Parathyroid adenoma (tissue), 2 donors: Measurements from ENCODE around the gene PPFIA2.
"Not testable (repeated sequence)": the region's sequence is repeated elsewhere in the genome, so short reads cannot be mapped to it uniquely, and the experiment has no call there.

Experiments
- H2AFZ ChIP-seq: fragments of 300-600 bp; sonication (generic); one replicate; pipeline ENCODE4 v1.7.0; 2017; ENCODE audit warnings: antibody characterized with exemption, mild to moderate bottlenecking
- H3K27ac ChIP-seq: fragments of 300-600 bp; sonication (generic); one replicate; pipeline ENCODE4 v1.7.0; 2017
- H3K27me3 ChIP-seq: fragments of 300-600 bp; sonication (generic); one replicate; pipeline ENCODE4 v1.7.0; 2017; ENCODE audit warnings: low read length; ENCODE audit not compliant: control insufficient read depth, insufficient read depth
- H3K36me3 ChIP-seq: fragments of 300-600 bp; sonication (generic); one replicate; pipeline ENCODE4 v1.7.0; 2017; ENCODE audit warnings: low read length; ENCODE audit not compliant: control insufficient read depth, insufficient read depth
- H3K4me1 ChIP-seq: fragments of 300-600 bp; sonication (generic); one replicate; pipeline ENCODE4 v1.7.0; 2017; ENCODE audit warnings: control low read depth
- H3K4me2 ChIP-seq: fragments of 300-600 bp; sonication (generic); one replicate; pipeline ENCODE4 v1.7.0; 2017; ENCODE audit warnings: low read length
- H3K4me3 ChIP-seq: fragments of 300-600 bp; sonication (generic); one replicate; pipeline ENCODE4 v1.7.0; 2017; ENCODE audit warnings: low read depth, low read length
- H3K79me2 ChIP-seq: fragments of 300-600 bp; sonication (generic); one replicate; pipeline ENCODE4 v1.7.0; 2017; ENCODE audit warnings: control low read depth
- H3K9ac ChIP-seq: fragments of 300-600 bp; sonication (generic); one replicate; pipeline ENCODE4 v1.7.0; 2017; ENCODE audit warnings: mild to moderate bottlenecking
- H3K9me3 ChIP-seq: fragments of 300-600 bp; sonication (generic); one replicate; pipeline ENCODE4 v1.7.0; 2017; ENCODE audit warnings: low read length; ENCODE audit not compliant: control insufficient read depth
- CTCF ChIP-seq: fragments of 300-600 bp; sonication (generic); IDR thresholded peaks from one replicate; pipeline ENCODE4 v1.7.0; 2017; ENCODE audit warnings: antibody characterized with exemption, mild to moderate bottlenecking
- donor health status: primary hyperparathyroidism.

PPFIA2 gene

GRCh38 chr12:81596558-81596957 is 162.6 kb downstream of the PPFIA2 start:
- Histone ChIP-seq H3K27ac (no peak overlapping the region), H3K27me3 (no peaks in the 10 kb centered on the region), H3K9ac (no peak overlapping the region), H3K4me2 (no peak overlapping the region), H2AFZ (no peak overlapping the region), H3K79me2 (no peaks in the 10 kb centered on the region), H3K4me1 (no peaks in the 10 kb centered on the region), H3K9me3 (no peaks in the 10 kb centered on the region), H3K4me3 (no peak overlapping the region), H3K36me3 (no peaks in the 10 kb centered on the region)
- no peak for TF ChIP-seq CTCF

GRCh38 chr12:81591256-81591655 is 167.9 kb downstream of the PPFIA2 start:
- no peaks in the 10 kb centered on the region for H3K27me3 ChIP-seq
- H3K79me2 ChIP-seq = no peaks in the 10 kb centered on the region
- no peak overlapping the region for H3K9ac ChIP-seq
- no peak overlapping the region for H3K4me2 ChIP-seq
- H3K9me3 ChIP-seq = no peaks in the 10 kb centered on the region
- H2AFZ ChIP-seq = no peak overlapping the region
- no peak for TF ChIP-seq CTCF
- no peak overlapping the region for H3K27ac ChIP-seq
- no peaks in the 10 kb centered on the region for H3K4me1 ChIP-seq
- H3K4me3 ChIP-seq = no peak overlapping the region
- no peaks in the 10 kb centered on the region for H3K36me3 ChIP-seq

GRCh38 chr12:81590703-81591102 is 168.4 kb downstream of the PPFIA2 start:
- H3K36me3 ChIP-seq = not testable (repeated sequence)

GRCh38 chr12:81588235-81589008 is 170.7 kb downstream of the PPFIA2 start:
- Histone ChIP-seq H2AFZ (no peak overlapping the region), H3K4me2 (no peak overlapping the region), H3K9me3 (no peaks in the 10 kb centered on the region), H3K4me1 (no peaks in the 10 kb centered on the region), H3K27me3 (no peaks in the 10 kb centered on the region), H3K4me3 (no peak overlapping the region), H3K79me2 (no peaks in the 10 kb centered on the region), H3K27ac (no peak overlapping the region), H3K36me3 (no peaks in the 10 kb centered on the region), H3K9ac (no peak overlapping the region)
- TF ChIP-seq CTCF = no peak

More at GRCh38 chr12:81590703-81591102, 168.4 kb downstream of the PPFIA2 start:
- H3K4me1 ChIP-seq, H3K9me3 ChIP-seq, H3K9ac ChIP-seq, H3K79me2 ChIP-seq, H3K27ac ChIP-seq, H3K4me3 ChIP-seq, H2AFZ ChIP-seq, H3K27me3 ChIP-seq, H3K4me2 ChIP-seq: not testable (repeated sequence)

GRCh38 chr12:81585787-81586186 is 173.4 kb downstream of the PPFIA2 start:
- Histone ChIP-seq H3K9ac (no peak overlapping the region), H2AFZ (no peak overlapping the region), H3K36me3 (no peaks in the 10 kb centered on the region), H3K27me3 (no peaks in the 10 kb centered on the region), H3K9me3 (no peaks in the 10 kb centered on the region), H3K4me2 (no peak overlapping the region), H3K27ac (no peak overlapping the region), H3K4me1 (no peaks in the 10 kb centered on the region), H3K79me2 (no peaks in the 10 kb centered on the region), H3K4me3 (no peak overlapping the region)
- TF ChIP-seq CTCF = no peak
